Measurements from ENCODE around the gene FHOD3. TPM values are rescaled to one million over a fixed set of nuclear protein-coding genes. Genes with fewer than 3 reads are reported as not detected.

Gene FHOD3
- polyA plus RNA-seq, 5 donors: 1.5 to 2.5 (median 2.1) TPM

- DNase-seq: no peak
Measured at GRCh38 chr18:36625386-36625785, 327.9 kb downstream of the FHOD3 start.

- no peak for DNase-seq
Measured at GRCh38 chr18:36627637-36628036, 330.1 kb downstream of the FHOD3 start.

GRCh38 chr18:36628435-36629137 is 331.1 kb downstream of the FHOD3 start:
- DNase-seq: no peak

- DNase-seq: no peak
Measured at GRCh38 chr18:36629138-36629530, 331.6 kb downstream of the FHOD3 start.

DNA sequence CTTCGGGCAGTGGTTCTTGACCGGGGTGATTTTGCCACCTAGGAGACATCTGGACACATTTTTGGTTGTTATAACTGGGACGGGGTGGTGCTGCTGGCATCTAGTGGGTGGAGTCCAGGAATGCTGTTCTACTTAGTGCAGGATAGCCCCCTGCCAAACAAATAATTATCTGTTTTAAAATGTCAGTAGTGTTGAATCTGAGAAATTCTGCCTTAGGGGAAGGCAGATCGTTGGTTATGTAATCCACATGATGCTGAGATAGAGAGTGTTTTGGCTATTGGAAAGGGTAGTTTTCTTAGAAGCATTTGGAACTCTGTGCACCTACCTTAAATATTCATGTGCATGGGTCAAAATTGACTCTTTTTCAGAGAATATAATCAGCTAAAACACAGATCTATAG is 332.3 kb downstream of the FHOD3 start:
- no peak for DNase-seq

DNA sequence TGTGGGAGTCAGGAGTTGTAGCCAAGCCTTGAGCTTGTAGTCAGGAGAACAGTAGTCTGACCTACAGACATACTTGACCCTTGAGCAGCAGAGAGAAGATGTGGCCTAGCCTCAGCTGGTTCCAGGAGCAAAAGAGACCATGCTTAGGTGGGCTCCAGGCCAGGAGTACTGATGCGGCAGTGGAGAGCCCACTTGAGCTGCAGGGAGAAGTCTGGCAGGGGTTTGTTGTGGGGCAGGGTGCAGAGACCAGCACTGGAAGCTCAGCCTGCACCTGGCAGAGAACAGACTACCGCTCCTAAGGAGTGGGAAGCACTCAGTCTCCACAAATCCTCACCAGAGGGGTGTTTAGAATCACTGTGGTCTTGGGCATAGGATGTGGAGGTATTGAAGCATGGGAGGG is 333.4 kb downstream of the FHOD3 start:
- no peak for DNase-seq

DNA sequence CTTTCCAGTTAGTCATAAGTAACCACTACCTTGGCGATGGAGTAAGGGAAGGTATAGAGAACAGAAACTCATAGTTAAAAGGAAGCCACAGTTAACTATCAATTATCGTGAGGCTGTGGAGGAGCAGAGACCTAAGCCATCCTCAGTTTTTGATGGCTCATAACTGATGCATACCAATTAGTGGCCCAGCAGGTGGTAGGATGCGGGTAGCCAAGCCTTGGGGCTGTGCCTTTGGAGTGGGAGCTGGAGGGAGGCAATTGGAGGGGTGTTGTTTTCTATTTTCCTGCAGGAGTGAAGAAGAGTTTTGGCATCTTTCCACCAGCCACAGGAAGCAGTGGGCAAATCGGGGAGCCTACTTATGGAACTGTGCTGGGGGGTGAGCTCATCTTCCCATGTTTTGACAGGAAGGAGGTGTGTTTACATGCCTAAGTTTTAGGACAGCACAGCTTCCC is 336.5 kb downstream of the FHOD3 start:
- no peak for DNase-seq

DNA sequence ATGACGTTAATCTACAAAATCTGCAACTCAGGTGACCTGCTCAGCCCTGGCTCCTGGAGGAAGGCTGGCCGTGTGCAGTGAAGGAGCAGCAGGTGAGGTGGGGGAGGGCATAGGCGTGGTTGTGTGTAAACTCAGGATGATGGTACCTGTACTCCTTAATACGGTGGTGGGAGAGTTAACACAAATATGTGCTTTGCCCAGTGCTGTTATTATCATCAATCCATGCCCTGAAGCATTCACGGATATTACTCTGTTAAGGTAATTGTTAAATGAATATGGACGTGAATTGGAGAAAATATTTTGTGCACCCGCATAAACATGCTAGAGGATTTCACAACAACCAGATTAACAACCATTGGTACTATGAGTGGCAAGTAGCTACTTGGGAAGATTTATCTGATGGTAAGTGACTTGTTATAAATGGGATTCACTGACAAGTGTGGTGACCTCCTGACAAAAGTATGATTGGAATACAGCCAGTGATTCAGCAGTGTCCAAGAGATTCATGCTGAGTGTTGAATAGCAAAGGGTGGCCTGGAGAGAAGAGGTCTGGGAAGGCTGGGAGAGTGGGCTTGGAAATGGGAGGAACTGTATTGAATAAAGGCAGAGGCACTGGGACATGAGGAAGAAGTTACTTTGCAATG is 337.2 kb downstream of the FHOD3 start:
- DNase-seq: no peak

GRCh38 chr18:36635414-36636096 is 338.0 kb downstream of the FHOD3 start:
- no peak for DNase-seq

- DNase-seq: no peak
Measured at GRCh38 chr18:36636237-36636817, 338.8 kb downstream of the FHOD3 start.

DNA sequence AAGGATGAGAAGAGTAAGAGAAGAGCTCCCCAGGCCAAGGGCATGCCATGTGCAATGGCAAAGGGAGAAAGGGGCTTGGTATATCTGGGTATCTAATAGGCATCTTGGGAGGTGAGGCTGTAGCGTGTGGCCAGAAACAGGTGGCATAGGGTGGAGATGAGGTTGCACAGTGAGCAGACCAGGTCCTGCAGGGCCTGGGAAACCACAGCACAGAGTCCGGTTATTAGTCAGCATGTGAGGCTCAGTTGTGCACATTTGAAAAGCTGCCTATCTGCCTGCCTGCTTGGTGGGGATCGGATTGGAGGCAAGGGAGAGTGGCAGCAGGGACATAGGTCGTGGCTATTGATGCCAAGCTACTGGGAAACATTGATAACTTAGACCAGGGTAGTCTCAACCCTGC is 340.7 kb downstream of the FHOD3 start:
- DNase-seq: no peak

DNA sequence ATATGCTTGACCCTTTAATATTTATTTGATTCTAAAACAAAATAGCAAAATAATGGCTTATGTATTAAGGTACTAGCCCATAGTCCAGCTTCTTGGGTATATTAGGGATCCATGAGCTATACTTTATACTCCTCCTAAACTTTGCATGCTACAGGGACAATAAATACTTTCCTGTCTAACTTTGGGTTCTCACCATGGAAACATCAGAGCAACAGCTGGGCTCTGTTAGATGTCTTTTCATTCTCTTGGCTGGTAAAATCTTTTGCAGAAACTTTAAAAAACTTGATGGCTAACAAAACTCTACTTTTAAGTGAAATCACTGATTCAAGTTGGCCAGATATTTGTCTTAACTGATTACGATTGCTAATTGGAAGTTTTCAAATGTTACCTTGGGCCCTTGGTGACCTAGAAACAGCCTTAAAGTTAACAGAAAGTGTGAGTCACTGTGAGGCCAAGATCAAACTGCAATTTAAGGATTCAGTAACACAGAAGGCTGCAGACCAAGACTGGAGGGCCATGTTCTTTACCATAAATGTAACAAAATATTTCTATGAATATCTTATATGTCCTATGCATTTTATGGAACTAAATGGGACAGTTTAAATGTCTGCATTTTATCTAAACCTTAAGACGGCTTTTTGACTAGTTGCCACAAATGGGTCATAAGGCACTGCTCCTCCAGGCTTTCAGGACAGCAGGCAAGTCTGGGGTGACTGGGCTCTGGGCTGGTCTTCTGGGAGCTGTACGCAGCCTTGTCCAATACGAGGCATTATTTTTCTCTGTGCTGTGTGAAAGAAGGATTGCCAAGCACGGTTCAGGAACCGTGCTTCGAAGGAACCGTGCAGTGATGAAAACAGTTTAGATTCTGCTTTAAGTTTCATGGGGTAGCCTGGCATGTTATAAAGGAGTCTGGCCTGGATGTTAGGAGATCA is 342.8 kb downstream of the FHOD3 start:
- DNase-seq: peak; percentile 49 to 62

DNA sequence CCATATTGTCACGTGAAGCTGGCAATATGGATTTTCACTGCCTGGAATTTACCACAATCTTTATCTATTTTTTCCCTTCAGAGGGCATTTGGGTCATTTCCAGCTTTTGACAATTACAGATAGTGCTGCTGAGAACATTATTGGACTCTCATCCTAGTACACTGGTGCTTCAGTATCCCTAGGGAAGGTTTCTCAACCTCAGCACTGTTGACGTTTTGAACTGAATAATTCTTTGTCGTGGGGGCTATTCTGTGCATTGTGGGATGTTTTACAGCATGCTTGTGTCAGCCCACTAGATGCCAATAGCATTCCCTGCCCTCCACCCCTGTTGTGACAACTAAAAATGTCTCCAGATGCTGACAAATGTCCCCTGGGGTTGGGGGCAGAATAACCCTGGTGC is 345.5 kb downstream of the FHOD3 start:
- DNase-seq: no peak

GRCh38 chr18:36648803-36649202 is 351.3 kb downstream of the FHOD3 start:
- no peak for DNase-seq

GRCh38 chr18:36649205-36649604 is 351.7 kb downstream of the FHOD3 start:
- no peak for DNase-seq

GRCh38 chr18:36650266-36650665 is 352.8 kb downstream of the FHOD3 start:
- no peak for DNase-seq

GRCh38 chr18:36650906-36651305 is 353.4 kb downstream of the FHOD3 start:
- DNase-seq: no peak

GRCh38 chr18:36652503-36652902 is 355.0 kb downstream of the FHOD3 start:
- DNase-seq: no peak

GRCh38 chr18:36653141-36653869 is 355.8 kb downstream of the FHOD3 start:
- no peak for DNase-seq

- DNase-seq: no peak
Measured at GRCh38 chr18:36653870-36654269, 356.4 kb downstream of the FHOD3 start.

GRCh38 chr18:36655074-36655473 is 357.6 kb downstream of the FHOD3 start:
- no peak for DNase-seq
